ENCODE data around the gene DOCK1.
A peak's percentile ranks its signal among the peaks of the same experiment; 100 is the strongest.

The DOCK1 gene

GRCh38 chr10:127094984-127095383 is 189.8 kb downstream of the DOCK1 start:
- no peak for DNase-seq

- DNase-seq = no peak
These were observed 195.9 kb downstream of the DOCK1 start for GRCh38 chr10:127100983-127101615.

GRCh38 chr10:127102176-127102575 is 196.9 kb downstream of the DOCK1 start:
- no peak for DNase-seq

- no peak for DNase-seq
These were observed 209.9 kb downstream of the DOCK1 start for GRCh38 chr10:127115100-127115499.

GRCh38 chr10:127117125-127117524 is 211.9 kb downstream of the DOCK1 start:
- peak; percentile 44 to 65 (median 56) for DNase-seq

GRCh38 chr10:127118034-127118433 is 212.8 kb downstream of the DOCK1 start:
- no peak for DNase-seq

- DNase-seq = no peak
These were observed 214.7 kb downstream of the DOCK1 start for GRCh38 chr10:127119936-127120335.

- DNase-seq = no peak
These were observed 217.6 kb downstream of the DOCK1 start for GRCh38 chr10:127122831-127123230.

GRCh38 chr10:127123626-127124025 is 218.4 kb downstream of the DOCK1 start:
- no peak for DNase-seq

- no peak for DNase-seq
These were observed 220.1 kb downstream of the DOCK1 start for GRCh38 chr10:127125331-127125730.

GRCh38 chr10:127127822-127128221 is 222.6 kb downstream of the DOCK1 start:
- DNase-seq = no peak

GRCh38 chr10:127129104-127129503 is 223.9 kb downstream of the DOCK1 start:
- DNase-seq = no peak

- DNase-seq = no peak
These were observed 227.2 kb downstream of the DOCK1 start for GRCh38 chr10:127132451-127132850.

GRCh38 chr10:127133225-127133624 is 228.0 kb downstream of the DOCK1 start:
- no peak for DNase-seq

GRCh38 chr10:127133672-127134500 is 228.7 kb downstream of the DOCK1 start:
- DNase-seq = no peak

- DNase-seq = peak in 2 of 3 donors; percentile 41 to 47
These were observed 230.8 kb downstream of the DOCK1 start for GRCh38 chr10:127135844-127136577.

GRCh38 chr10:127137391-127137790 is 232.2 kb downstream of the DOCK1 start:
- no peak for DNase-seq

- no peak for DNase-seq
These were observed 236.9 kb downstream of the DOCK1 start for GRCh38 chr10:127142136-127142535.

- DNase-seq = no peak
These were observed 237.6 kb downstream of the DOCK1 start for GRCh38 chr10:127142856-127143255.

- peak; percentile 65 to 82 (median 70) for DNase-seq
These were observed 239.9 kb downstream of the DOCK1 start for GRCh38 chr10:127145173-127145572.

GRCh38 chr10:127146661-127147060 is 241.4 kb downstream of the DOCK1 start:
- DNase-seq = no peak

- peak; percentile 68 to 91 (median 85) for DNase-seq
These were observed 243.1 kb downstream of the DOCK1 start for GRCh38 chr10:127148066-127148932.

- DNase-seq = peak; percentile 50 to 76 (median 75)
These were observed 243.6 kb downstream of the DOCK1 start for GRCh38 chr10:127148933-127149220.

Data from suppressor macrophage treated with lipopolysaccharide for 1 hour (primary cell).